Measurements from ENCODE around the gene NEDD9.

DNA sequence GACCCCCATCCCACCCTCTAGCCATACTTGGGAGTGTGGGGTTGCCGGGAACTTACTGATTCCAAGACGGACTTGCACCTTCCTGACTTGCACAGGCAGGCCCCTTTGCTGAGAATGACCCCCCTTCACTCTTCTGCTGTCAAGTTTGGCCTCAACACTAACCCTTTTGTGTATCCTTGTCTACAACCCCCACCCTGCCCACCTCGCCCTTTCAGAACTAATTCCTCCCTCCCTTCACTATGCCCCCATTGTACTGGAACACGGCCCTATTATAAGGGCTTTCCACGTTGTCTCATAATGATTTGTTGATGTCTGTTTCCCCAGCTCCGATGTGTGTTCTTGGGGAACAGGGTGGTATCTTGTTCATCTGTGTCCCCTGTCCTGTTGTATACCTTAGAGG, 4.4 kb upstream of the NEDD9 start:
- TF ChIP-seq GATA3 (IDR thresholded peaks at IDR 0.05; ENCODE audit: low read depth, low read length), result no peak
- TF ChIP-seq GATA2 (IDR thresholded peaks at IDR 0.05; ENCODE audit: low read depth, low read length), result no peak

Measured in SH-SY5Y (cell line).